HTERT RPE-1 (cell line): ENCODE measurements around the gene ZNF814.
"Not testable (repeated sequence)": the region's sequence is repeated elsewhere in the genome, so short reads cannot be mapped to it uniquely, and the experiment has no call there.

Experiments used
- in situ Hi-C: fragments of 300-500 bp; cut with MboI; formaldehyde crosslinking; loops from 4 replicates; pipeline ENCODE4 v1.14.3; 2020; ENCODE audit warnings: low sequenced_read_pairs

Gene ZNF814

GRCh38 chr19:57819475-57820148 is 69.2 kb downstream of the ZNF814 start:
- in situ Hi-C loops: no loop called here

- in situ Hi-C loops: no loop called here
Observed at GRCh38 chr19:57818378-57818777, 70.5 kb downstream of the ZNF814 start.

- in situ Hi-C loops: no loop called here
Observed at GRCh38 chr19:57817976-57818375, 70.9 kb downstream of the ZNF814 start.

GRCh38 chr19:57816652-57817051 is 72.2 kb downstream of the ZNF814 start:
- in situ Hi-C loops: no loop called here

- in situ Hi-C loops: no loop called here
Observed at GRCh38 chr19:57815247-57816075, 73.4 kb downstream of the ZNF814 start.

- in situ Hi-C loops: no loop called here
Observed at GRCh38 chr19:57814505-57815246, 74.2 kb downstream of the ZNF814 start, which contains the start of gene ZNF552. ZNF552 (minus strand) TSS chr19:57814913; CDS start chr19:57814743, 170 bp downstream.

- in situ Hi-C loops: no loop called here
Observed at GRCh38 chr19:57813919-57814504, 74.8 kb downstream of the ZNF814 start.

- in situ Hi-C loops: not testable (repeated sequence)
Observed at GRCh38 chr19:57812975-57813820, 75.6 kb downstream of the ZNF814 start.

- in situ Hi-C loops: no loop called here
Observed at GRCh38 chr19:57812226-57812625, 76.6 kb downstream of the ZNF814 start.

- in situ Hi-C loops: not testable (repeated sequence)
Observed at GRCh38 chr19:57810410-57811295, 78.2 kb downstream of the ZNF814 start.

GRCh38 chr19:57807541-57807940 is 81.3 kb downstream of the ZNF814 start:
- in situ Hi-C loops: no loop called here

- in situ Hi-C loops: no loop called here
Observed at GRCh38 chr19:57803594-57804325, 85.1 kb downstream of the ZNF814 start.

- in situ Hi-C loops: no loop called here
Observed at GRCh38 chr19:57803265-57803593, 85.6 kb downstream of the ZNF814 start.

GRCh38 chr19:57802269-57802668 is 86.6 kb downstream of the ZNF814 start:
- in situ Hi-C loops: no loop called here

- in situ Hi-C loops: no loop called here
Observed at GRCh38 chr19:57800696-57801095, 88.1 kb downstream of the ZNF814 start.
